D721Med (cell line): ENCODE measurements around the gene SERP2.

Experiments
- DNase-seq: peaks from one replicate; pipeline ENCODE4 v3.0.0; 2011; ENCODE audit warnings: low spot score; ENCODE audit not compliant: insufficient read length
- FAIRE-seq: peaks from 2 replicates; lab custom pipeline; 2011; peaks lifted over from hg19 to GRCh38; lab: Jason Lieb, UNC
- TF ChIP-seq, protein P1 (sequence below): IDR thresholded peaks from 2 replicates; pipeline ENCODE4 v1.5.1; 2012; ENCODE audit warnings: mild to moderate bottlenecking, control low read depth; ENCODE audit not compliant: insufficient read depth; ENCODE audit errors: missing control alignments

Gene SERP2

DNA sequence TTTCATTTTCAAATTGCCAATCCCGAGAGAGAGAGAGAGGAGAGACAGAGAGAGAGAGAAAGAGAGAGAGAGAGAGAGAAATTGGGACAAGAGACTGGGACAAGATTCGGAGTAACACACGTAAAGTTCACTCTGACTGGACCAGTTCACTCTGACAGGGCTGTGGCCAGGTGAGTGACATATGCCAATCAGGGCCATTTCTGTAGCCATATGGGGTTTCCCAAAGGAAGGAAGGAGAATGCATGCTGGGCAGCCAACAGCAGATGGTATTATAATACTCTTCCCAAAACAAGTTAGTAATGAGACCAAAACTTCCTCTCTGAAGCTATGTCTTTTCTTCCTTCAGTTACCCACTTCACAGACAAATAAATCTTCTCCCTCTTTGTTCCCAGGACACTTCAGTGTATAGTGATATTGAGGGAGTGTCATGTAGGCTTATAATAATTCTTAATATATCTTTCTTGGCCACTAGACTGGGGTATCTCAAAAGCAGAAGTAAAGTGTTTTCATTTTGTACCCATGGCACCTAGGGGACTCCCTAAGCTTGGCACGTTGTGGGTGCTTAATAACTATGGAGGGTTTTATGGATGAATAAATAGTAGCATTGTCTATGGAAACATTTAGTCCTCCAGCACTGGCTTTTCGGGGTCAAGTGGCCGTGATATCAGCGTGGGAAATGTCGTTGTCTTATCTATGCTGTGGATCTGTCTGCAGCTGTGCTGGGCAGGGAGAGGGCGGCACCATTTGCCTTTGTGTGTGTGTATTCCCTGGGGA lies 51.6 kb downstream of the SERP2 start:
- FAIRE-seq (no peak), DNase-seq (no peak)
- TF ChIP-seq, protein P1, sequence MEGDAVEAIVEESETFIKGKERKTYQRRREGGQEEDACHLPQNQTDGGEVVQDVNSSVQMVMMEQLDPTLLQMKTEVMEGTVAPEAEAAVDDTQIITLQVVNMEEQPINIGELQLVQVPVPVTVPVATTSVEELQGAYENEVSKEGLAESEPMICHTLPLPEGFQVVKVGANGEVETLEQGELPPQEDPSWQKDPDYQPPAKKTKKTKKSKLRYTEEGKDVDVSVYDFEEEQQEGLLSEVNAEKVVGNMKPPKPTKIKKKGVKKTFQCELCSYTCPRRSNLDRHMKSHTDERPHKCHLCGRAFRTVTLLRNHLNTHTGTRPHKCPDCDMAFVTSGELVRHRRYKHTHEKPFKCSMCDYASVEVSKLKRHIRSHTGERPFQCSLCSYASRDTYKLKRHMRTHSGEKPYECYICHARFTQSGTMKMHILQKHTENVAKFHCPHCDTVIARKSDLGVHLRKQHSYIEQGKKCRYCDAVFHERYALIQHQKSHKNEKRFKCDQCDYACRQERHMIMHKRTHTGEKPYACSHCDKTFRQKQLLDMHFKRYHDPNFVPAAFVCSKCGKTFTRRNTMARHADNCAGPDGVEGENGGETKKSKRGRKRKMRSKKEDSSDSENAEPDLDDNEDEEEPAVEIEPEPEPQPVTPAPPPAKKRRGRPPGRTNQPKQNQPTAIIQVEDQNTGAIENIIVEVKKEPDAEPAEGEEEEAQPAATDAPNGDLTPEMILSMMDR: no peak

DNA sequence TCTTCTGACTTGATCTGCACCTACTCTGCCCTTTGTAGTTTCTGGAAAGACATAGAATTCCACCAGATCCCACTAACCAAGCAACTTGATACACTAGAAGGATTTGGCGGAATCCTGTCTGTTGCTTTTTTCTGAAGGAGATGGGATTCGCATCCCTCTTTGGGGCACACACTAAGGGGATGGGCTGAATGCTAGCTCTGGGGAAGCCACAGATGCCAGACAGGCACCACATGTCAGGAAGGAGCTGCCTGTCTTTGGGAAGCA lies 52.1 kb downstream of the SERP2 start:
- FAIRE-seq: no peak
- DNase-seq: no peak
- TF ChIP-seq, protein P1: no peak

DNA sequence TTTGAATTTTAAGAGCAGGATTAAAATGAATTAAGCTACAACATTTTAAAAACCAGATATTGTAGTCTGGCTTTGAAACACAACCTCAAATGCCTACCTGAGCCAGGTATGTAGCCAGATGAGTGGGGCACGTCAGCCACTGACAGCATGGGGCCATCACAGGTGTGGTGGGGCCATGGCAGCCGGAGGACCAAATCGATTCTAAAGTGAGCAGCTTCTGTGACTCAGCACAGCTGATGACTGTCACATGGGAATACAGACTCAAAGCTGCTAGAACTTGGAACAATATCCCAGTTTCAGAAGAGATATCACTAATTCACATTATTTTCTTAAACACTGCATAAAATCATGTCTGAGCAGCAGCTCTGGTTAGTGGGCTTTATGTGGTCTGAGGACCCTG lies 52.8 kb downstream of the SERP2 start:
- FAIRE-seq: no peak
- TF ChIP-seq, protein P1: no peak
- DNase-seq: no peak

DNA sequence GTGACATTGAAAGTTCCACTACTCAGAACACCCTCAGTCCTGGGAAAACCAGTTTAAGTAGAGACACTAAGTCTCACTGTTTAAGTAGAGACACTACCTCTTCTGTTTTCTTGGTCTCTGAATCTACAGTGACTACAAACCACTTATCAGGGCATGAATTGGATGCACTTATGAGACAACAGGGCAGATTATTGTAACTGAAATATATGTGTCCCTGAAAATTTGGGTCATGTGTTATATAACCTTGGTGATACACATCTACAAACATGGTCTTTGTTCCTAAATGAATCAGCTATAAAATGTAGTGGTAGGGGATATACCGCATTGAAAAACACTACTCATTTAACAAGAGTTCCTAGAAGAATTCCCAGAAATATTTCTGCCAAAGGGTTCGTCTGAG lies 55.7 kb downstream of the SERP2 start:
- DNase-seq: no peak
- TF ChIP-seq, protein P1: no peak
- FAIRE-seq: no peak

DNA sequence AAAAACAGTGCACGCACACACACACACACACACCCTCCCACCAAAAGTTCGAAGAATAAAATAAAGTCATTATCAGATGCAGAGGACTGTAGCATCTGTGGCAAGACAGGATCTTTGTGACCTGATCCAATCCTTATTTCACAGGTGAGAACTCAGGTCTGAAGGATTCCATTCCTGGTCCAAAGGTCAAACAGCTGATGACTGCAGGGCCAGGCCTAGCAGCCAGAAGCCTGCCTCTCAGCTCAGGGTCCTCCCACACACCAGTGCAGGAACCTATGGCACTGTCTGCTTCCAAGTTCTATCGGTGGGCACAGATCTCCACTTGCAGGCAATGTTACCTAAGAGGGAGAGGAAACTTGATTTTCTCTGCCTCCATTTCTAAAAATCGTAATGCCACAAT lies 57.5 kb downstream of the SERP2 start:
- TF ChIP-seq, protein P1: no peak
- DNase-seq (no peak), FAIRE-seq (no peak)

DNA sequence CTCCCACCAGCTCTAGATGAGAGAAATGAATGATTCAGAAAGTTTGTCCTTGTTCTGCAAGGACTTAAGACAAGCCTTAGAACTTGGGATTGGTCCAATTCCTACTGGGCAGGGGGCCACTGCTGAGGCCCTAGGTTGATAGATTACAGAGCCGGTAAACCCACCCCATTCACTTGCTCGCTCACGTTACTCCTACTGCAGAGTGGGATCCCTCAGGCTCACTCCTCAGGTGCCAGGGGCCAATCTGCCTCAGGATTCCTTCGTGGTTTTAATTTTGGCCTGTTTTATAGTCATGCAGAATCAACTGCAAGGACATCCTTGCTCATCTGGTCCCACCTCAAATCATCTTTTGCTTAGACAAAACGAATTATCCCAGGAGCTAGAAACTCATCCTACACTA lies 59.0 kb downstream of the SERP2 start:
- FAIRE-seq (no peak), DNase-seq (no peak)
- TF ChIP-seq, protein P1: no peak

DNA sequence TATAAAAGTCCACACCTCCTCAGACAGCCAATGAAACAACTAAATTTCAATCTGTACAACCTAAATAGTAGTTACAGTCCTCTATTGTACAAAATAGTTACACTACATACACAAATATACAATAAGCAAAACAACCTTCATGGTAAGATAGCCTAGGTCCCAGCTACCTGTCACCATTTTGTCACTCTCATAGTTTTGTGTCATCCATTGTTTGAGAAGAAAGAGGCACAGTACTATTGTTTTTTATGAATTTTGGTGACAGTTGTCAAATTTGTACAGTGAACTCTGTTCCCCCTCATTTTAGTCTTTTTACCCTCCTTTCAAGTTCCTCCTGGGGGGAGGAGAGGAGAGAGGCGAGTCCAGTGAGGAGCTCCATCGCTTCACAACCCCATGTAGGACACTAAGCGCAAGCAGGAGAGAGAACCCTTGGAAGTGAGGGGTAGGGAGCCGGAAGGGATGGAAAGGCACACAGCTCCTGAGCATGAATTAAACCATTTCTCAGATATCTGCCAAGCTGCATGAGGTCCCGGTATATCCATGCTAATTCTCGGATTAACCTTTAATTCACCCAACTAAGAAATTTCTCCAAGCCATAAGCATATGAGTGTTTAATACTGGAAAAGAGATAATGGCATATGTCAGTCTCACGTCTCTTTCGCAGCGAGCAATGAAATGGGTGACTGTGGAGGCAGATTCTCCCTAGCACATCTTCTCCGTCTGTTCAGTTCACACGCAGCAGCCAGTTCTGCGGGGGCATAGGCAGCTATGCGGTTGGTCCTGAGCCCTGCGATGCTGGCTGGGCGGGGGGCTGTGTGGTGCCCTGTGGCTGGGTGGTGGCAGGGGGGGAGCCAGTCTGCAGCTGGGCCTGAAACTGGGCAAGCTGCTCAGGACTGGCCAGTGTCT lies 60.5 kb downstream of the SERP2 start:
- DNase-seq (no peak), FAIRE-seq (no peak)
- TF ChIP-seq, protein P1: no peak
